AG04449 (cell line): ENCODE results near the gene BRD8.

Experiments
- CTCF ChIA-PET: fragments of 350-600 bp; formaldehyde crosslinking; extraction: SDS; loops from one replicate; lab custom pipeline; 2021; ENCODE audit warnings: antibody characterized with exemption; lab: Yijun Ruan, JAX
- POLR2A ChIA-PET: fragments of 400-600, 350-600 bp; formaldehyde crosslinking; extraction: SDS; loops from one replicate; lab custom pipeline; 2020; ENCODE audit warnings: antibody characterized with exemption, inconsistent platforms; lab: Yijun Ruan, JAX
- DNase-seq: peaks from one replicate; pipeline ENCODE4 v3.0.0-alpha.2; 2010; ENCODE audit warnings: low read depth, low spot score
- H3K4me3 ChIP-seq: 2 replicates; pipeline ENCODE4 v1.5.1; 2011; ENCODE audit warnings: low read depth, mild to moderate bottlenecking, control low read depth, low read length
- CTCF ChIP-seq: IDR thresholded peaks from one replicate; pipeline ENCODE4 v1.5.1; 2011; ENCODE audit warnings: mild to moderate bottlenecking, moderate library complexity, low read length, control low read depth, inconsistent platforms; ENCODE audit not compliant: insufficient read depth; ENCODE audit errors: missing control alignments

The BRD8 gene

GRCh38 chr5:138092301-138092700 lies 86.1 kb downstream of the BRD8 start:
- ChIA-PET CTCF (interaction anchor here (1.2 to 8.3 kb wide), 5 partner anchors 10 to 56 kb away, joined by 3 to 78 read pairs (median 4); no protein-coding TSS in a partner anchor), POLR2A (no interaction called here)
- TF ChIP-seq CTCF: no peak
- DNase-seq: no peak
- no peak overlapping the region for H3K4me3 ChIP-seq

GRCh38 chr5:138091685-138092084 lies 86.7 kb downstream of the BRD8 start:
- ChIA-PET CTCF (interaction anchor here (0.9 to 8.3 kb wide), 4 partner anchors 9 to 26 kb away, joined by 3 to 78 read pairs (median 6); no protein-coding TSS in a partner anchor), POLR2A (no interaction called here)
- no peak for DNase-seq
- no peak for TF ChIP-seq CTCF
- H3K4me3 ChIP-seq: no peak overlapping the region
